PC-3 (cell line): ENCODE data around the gene ZNF672. TPM values are rescaled to one million over a fixed set of nuclear protein-coding genes. Genes with fewer than 3 reads are reported as not detected.

Experiments used
- ATAC-seq: fragments of 200-7000 bp; cut with Tn5 transposase; 2 replicates; pipeline ENCODE4 v1.9.1; 2020; ENCODE audit warnings: mild to moderate bottlenecking, moderate library complexity
- BruUV-seq: library from RNA; stranded (reverse); fragments of 400-500 nt; replicated peaks from 2 replicates; lab custom pipeline; 2021; lab: Mats Ljungman, UMichigan
- CTCF ChIA-PET: fragments of 300-600 bp; sonication (Branson Sonifier 250); formaldehyde crosslinking; loops from one replicate; lab custom pipeline; 2022; ENCODE audit warnings: antibody characterized with exemption; lab: Charles Lee
- POLR2A ChIA-PET: fragments of 300-600 bp; sonication (Branson Sonifier 250); formaldehyde crosslinking; loops from one replicate; lab custom pipeline; 2022; ENCODE audit warnings: antibody characterized with exemption; ENCODE audit not compliant: unreplicated experiment; lab: Charles Lee
- DNase-seq: peaks from one replicate; pipeline ENCODE4 v3.0.0-alpha.2; 2015
- H2AFZ ChIP-seq: fragments of 300-600 bp; sonication (generic); 2 replicates; pipeline ENCODE4 v1.6.0; 2016; ENCODE audit warnings: antibody characterized with exemption, low read length
- H3F3A ChIP-seq: fragments of 300-600 bp; sonication (generic); one replicate; pipeline ENCODE4 v1.6.0; 2017; ENCODE audit warnings: antibody characterized with exemption, low read length, control low read depth, mild to moderate bottlenecking; ENCODE audit not compliant: unreplicated experiment
- H3K27ac ChIP-seq: fragments of 300-600 bp; sonication (generic); 2 replicates; pipeline ENCODE4 v1.5.1; 2016; ENCODE audit warnings: mild to moderate bottlenecking, low read length
- H3K27me3 ChIP-seq: fragments of 300-600 bp; sonication (generic); 2 replicates; pipeline ENCODE4 v1.6.1; 2016; ENCODE audit warnings: low read length, mixed read lengths
- H3K36me3 ChIP-seq: fragments of 300-600 bp; sonication (generic); 2 replicates; pipeline ENCODE4 v1.6.1; 2016; ENCODE audit warnings: low read depth, mixed run types, low read length, mixed read lengths
- H3K4me1 ChIP-seq: fragments of 300-600 bp; sonication (generic); 2 replicates; pipeline ENCODE4 v1.5.1; 2016; ENCODE audit warnings: low read length; ENCODE audit not compliant: insufficient read depth
- H3K4me2 ChIP-seq: fragments of 300-600 bp; sonication (generic); 2 replicates; pipeline ENCODE4 v1.6.0; 2016; ENCODE audit warnings: low read length
- H3K4me3 ChIP-seq: fragments of 300-600 bp; sonication (generic); 2 replicates; pipeline ENCODE4 v1.5.1; 2016; ENCODE audit warnings: mild to moderate bottlenecking, low read length, mixed read lengths
- H3K79me2 ChIP-seq: fragments of 300-600 bp; sonication (generic); 2 replicates; pipeline ENCODE4 v1.6.1; 2017; ENCODE audit warnings: low read length, mixed read lengths
- H3K9ac ChIP-seq: fragments of 300-600 bp; sonication (generic); 2 replicates; pipeline ENCODE4 v1.6.0; 2016; ENCODE audit warnings: mild to moderate bottlenecking, low read length
- H3K9me2 ChIP-seq: fragments of 300-600 bp; sonication (generic); replicated peaks from 2 replicates; pipeline ENCODE4 v1.6.1; 2016; ENCODE audit warnings: mixed run types, low read length, mixed read lengths
- H3K9me3 ChIP-seq: fragments of 300-600 bp; sonication (generic); 2 replicates; pipeline ENCODE4 v1.6.1; 2016; ENCODE audit warnings: low read length, mixed read lengths
- H4K20me1 ChIP-seq: fragments of 300-600 bp; sonication (generic); 2 replicates; pipeline ENCODE4 v1.6.1; 2016; ENCODE audit warnings: low read length, mixed read lengths
- EZH2 ChIP-seq: fragments of 300-600 bp; sonication (generic); IDR thresholded peaks from one replicate; pipeline ENCODE4 v1.6.1; 2017; ENCODE audit warnings: antibody characterized with exemption, mild to moderate bottlenecking, low read length; ENCODE audit not compliant: unreplicated experiment
- EZH2phosphoT487 ChIP-seq: fragments of 300-600 bp; sonication (generic); IDR thresholded peaks from 2 replicates; pipeline ENCODE4 v1.6.1; 2018; ENCODE audit warnings: mild to moderate bottlenecking, antibody characterized with exemption, low read length, borderline replicate concordance
- intact Hi-C: fragments of 100-400 bp; cut with micrococcal nuclease; formaldehyde crosslinking; loops from 2 replicates; pipeline ENCODE4 v1.9.0; 2023
- total RNA-seq: library from RNA; depleted of rRNA; stranded (reverse); fragments of >200 nt; gene quantifications from 2 replicates; pipeline ENCODE4 v1.2.3, GENCODE V29; 2014
- TF ChIP-seq, protein P1 (sequence below): fragments of 300-600 bp; sonication (generic); conservative IDR thresholded peaks from 2 replicates; pipeline ENCODE4 v1.5.1; 2017; ENCODE audit warnings: antibody characterized with exemption, low read depth, mild to moderate bottlenecking, low read length

The ZNF672 gene
- total RNA-seq, 1 experiment from 2014 or later: 83.9 TPM

DNA sequence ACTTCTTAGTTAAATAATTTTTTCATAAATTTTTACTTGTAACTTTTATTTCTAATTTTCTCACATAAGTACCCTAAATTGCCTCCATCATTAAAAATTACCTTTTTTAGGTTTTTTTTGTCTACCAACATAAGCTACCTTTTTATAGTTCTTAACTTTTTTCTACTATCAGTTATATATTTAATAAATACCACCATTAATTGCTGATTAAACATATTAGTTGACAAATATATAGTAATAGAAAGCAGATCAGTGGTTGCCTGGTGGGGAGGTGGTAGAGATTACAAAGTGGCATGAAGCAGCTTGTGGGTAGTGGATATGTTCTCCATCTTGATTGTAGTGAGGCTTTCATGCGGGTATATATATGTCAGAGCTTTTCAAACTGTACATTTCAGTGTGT, 6.2 kb upstream of the ZNF672 start:
- BruUV-seq: no TSS peak
- Histone ChIP-seq H3K27ac (no peak overlapping the region), H3K9me3 (no peaks in the 10 kb centered on the region), H3K36me3 (no peaks in the 10 kb centered on the region), H3F3A (no peaks in the 10 kb centered on the region), H3K9me2 (no peaks in the 10 kb centered on the region), H2AFZ (no peak overlapping the region), H3K4me3 (no peak overlapping the region), H3K9ac (no peak overlapping the region), H3K4me1 (peaks cover 13% of the 10 kb centered on the region), H3K79me2 (no peaks in the 10 kb centered on the region), H4K20me1 (no peaks in the 10 kb centered on the region), H3K27me3 (no peaks in the 10 kb centered on the region), H3K4me2 (no peak overlapping the region)
- ChIA-PET POLR2A (no interaction called here), CTCF (no interaction called here)
- DNase-seq (no peak), ATAC-seq (no peak)
- TF ChIP-seq EZH2phosphoT487 (no peak), EZH2 (no peak)
- TF ChIP-seq, protein P1, sequence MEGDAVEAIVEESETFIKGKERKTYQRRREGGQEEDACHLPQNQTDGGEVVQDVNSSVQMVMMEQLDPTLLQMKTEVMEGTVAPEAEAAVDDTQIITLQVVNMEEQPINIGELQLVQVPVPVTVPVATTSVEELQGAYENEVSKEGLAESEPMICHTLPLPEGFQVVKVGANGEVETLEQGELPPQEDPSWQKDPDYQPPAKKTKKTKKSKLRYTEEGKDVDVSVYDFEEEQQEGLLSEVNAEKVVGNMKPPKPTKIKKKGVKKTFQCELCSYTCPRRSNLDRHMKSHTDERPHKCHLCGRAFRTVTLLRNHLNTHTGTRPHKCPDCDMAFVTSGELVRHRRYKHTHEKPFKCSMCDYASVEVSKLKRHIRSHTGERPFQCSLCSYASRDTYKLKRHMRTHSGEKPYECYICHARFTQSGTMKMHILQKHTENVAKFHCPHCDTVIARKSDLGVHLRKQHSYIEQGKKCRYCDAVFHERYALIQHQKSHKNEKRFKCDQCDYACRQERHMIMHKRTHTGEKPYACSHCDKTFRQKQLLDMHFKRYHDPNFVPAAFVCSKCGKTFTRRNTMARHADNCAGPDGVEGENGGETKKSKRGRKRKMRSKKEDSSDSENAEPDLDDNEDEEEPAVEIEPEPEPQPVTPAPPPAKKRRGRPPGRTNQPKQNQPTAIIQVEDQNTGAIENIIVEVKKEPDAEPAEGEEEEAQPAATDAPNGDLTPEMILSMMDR: no peak
- intact Hi-C loops: no loop called here

DNA sequence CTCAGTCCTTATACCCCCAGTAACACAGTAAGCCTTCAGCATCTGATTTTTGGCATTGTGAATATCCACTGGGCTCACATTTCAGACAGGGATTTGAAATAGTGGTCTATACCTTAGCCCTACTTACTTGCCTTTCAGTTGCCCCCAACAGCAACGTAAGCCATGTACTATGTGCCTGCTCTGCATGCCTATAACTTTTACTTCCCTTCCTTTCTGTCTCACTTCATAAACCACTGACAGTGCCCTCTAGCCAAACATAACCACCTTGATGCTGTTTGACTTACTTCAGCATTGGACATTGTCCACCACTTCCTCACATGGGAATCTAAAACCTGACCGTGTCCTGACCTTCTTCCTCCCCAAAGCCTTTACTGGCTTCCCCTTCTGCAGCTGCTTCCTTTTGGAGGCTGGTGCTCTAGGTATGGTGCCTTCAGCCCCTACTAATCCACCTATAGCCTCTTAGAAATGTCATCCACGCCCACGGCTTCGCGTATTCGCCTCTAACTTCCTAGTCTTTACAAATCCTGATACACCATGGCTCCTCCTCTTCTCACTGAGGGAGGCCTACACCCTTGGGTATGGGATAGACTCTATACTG, 3.6 kb upstream of the ZNF672 start:
- ChIA-PET POLR2A (no interaction called here), CTCF (no interaction called here)
- no peaks in the 10 kb centered on the region for H4K20me1 ChIP-seq
- H3K4me1 ChIP-seq: peaks cover 12% of the 10 kb centered on the region
- no peaks in the 10 kb centered on the region for H3F3A ChIP-seq
- H3K36me3 ChIP-seq: no peaks in the 10 kb centered on the region
- H3K9ac ChIP-seq: no peak overlapping the region
- TF ChIP-seq, protein P1: no peak
- TF ChIP-seq EZH2phosphoT487 (no peak), EZH2 (no peak)
- BruUV-seq: no TSS peak
- no peak overlapping the region for H2AFZ ChIP-seq
- no peak overlapping the region for H3K4me3 ChIP-seq
- no peaks in the 10 kb centered on the region for H3K9me2 ChIP-seq
- intact Hi-C loops: no loop called here
- no peak for DNase-seq
- H3K4me2 ChIP-seq: no peak overlapping the region
- H3K9me3 ChIP-seq: no peaks in the 10 kb centered on the region
- no peak for ATAC-seq
- no peak overlapping the region for H3K27ac ChIP-seq
- H3K27me3 ChIP-seq: no peaks in the 10 kb centered on the region
- peaks cover 6% of the 10 kb centered on the region for H3K79me2 ChIP-seq
